ENCODE data around the gene PNPLA5.

Gene PNPLA5

DNA sequence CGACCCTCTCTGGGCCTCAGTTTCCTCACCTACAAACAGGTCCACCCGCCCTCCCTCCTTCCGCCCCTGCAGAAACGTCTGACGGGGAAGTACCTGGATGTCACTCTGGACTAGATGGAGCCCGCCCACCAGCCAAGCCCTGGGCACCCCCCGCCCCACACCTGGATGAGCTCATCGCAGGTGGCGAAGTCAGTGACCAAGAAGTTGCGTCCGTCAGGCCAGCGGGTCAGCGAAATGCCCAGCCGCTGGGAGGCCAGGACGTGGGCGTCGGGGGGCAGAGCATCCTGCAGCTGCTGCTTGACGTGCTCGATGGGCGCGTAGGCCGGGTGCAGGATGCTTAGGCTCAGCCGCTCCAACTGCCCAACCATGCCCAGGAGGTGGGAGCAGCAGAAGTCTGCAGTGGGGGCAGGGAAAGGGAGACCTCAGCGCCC lies 897 bp downstream of the PNPLA5 start:
- Histone ChIP-seq H3K9ac (ENCODE audit: low read depth, low read length) (peak overlapping the region; percentile 52), H3K4me1 (ENCODE audit: insufficient read depth, low read length) (no peaks in the 10 kb centered on the region), H3K36me3 (ENCODE audit: insufficient read depth, low read length) (no peaks in the 10 kb centered on the region), H3K9me3 (ENCODE audit: control insufficient read depth, insufficient read depth, low read length) (no peaks in the 10 kb centered on the region)

DNA sequence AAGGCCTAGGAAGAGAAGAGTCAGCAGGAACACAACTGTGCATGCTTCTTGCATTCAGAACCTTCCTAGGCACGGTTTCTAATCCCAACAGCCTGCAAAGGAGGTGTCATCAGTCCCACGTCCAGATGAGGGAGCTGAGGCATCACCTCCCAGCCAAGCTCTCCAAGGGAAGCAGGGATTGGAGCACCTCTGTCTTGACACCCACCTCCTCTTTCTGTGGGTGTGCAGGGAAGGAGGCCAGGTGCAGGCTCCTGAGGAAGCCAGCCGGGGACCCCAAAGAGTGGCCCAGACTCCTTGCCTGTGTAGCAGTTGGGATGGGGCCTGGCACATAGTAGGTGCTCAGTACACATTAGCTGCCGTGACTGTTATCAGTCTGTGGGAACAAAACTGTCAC lies 2.0 kb downstream of the PNPLA5 start:
- Histone ChIP-seq H3K9ac (ENCODE audit: low read depth, low read length) (no peak overlapping the region), H3K36me3 (ENCODE audit: insufficient read depth, low read length) (no peaks in the 10 kb centered on the region), H3K9me3 (ENCODE audit: control insufficient read depth, insufficient read depth, low read length) (no peaks in the 10 kb centered on the region), H3K4me1 (ENCODE audit: insufficient read depth, low read length) (no peaks in the 10 kb centered on the region)

DNA sequence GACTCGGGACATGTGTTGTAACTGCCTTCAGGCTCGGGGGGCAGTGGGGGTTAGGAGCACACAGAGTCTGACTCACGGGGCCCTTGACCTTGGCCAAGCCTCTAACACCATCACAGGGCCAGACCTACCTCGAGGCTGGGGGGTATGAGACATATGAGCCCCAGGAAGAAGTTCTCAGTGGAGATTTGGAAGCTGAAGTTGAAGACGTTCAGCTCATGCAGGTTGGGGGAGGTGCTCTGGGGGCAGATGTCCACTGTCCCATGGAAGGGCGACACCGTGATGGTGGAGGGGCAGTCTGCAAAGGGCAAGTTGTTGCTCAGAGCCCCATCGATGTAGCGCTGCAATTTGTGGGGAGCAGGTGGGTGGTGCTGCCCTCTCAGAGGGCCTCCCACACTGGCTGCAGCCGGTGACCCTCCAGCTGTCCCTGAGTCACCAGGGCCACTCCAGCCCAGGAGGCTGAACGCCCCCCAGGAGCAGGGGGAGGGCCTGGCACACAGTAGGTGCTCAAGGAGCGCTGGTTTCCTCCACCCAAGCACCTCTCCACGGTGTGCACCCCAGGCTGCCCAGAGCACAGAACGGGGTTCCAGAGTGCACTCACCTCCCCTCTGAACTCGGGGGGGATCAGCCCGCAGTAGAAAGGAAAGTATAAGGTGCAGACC lies 2.5 kb downstream of the PNPLA5 start:
- Histone ChIP-seq H3K9ac (ENCODE audit: low read depth, low read length) (no peak overlapping the region), H3K9me3 (ENCODE audit: control insufficient read depth, insufficient read depth, low read length) (no peaks in the 10 kb centered on the region), H3K36me3 (ENCODE audit: insufficient read depth, low read length) (no peaks in the 10 kb centered on the region), H3K4me1 (ENCODE audit: insufficient read depth, low read length) (no peaks in the 10 kb centered on the region)

DNA sequence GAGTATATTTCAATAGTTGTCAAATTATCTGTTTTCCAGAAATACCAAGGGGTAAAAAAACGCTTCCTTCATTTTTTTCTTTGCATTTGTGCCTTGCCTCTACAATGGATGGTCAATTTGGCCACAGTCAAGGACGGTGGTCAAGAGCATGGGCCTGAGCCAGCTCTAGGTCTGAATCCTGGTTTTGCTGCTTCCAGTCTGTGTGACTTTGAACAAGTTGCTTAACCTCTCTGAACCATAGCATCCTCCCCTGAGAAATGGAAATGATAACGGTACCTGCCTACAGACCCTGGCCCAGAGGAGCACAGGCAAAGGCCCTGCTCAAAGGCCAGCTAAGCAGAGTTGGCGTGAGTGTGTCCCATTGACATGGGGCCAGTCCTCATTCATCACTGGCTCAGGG lies 3.1 kb downstream of the PNPLA5 start:
- Histone ChIP-seq H3K9me3 (ENCODE audit: control insufficient read depth, insufficient read depth, low read length) (no peaks in the 10 kb centered on the region), H3K9ac (ENCODE audit: low read depth, low read length) (no peak overlapping the region), H3K4me1 (ENCODE audit: insufficient read depth, low read length) (no peaks in the 10 kb centered on the region), H3K36me3 (ENCODE audit: insufficient read depth, low read length) (no peaks in the 10 kb centered on the region)

DNA sequence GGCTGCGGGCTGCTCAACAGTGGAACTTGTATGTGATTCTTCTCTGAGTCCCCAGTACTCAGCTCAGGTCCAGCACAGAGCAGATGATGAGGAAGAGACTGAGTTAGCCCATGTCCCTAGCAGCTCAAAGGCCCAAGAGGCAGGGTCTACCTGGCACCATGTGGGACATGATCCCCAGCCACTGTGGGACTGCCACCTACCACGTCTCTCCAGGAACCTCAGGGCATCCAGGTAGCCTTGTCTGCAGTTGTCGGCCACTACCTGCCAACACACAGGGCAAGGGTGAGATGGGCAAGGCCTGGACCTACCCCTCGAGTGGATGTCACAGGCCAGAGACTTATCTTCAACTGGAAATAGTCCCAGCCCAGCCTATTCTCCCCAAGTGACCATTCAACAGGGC lies 4.4 kb downstream of the PNPLA5 start:
- no peak overlapping the region for H3K9ac ChIP-seq (ENCODE audit: low read depth, low read length)
- no peaks in the 10 kb centered on the region for H3K9me3 ChIP-seq (ENCODE audit: control insufficient read depth, insufficient read depth, low read length)
- no peaks in the 10 kb centered on the region for H3K36me3 ChIP-seq (ENCODE audit: insufficient read depth, low read length)
- no peaks in the 10 kb centered on the region for H3K4me1 ChIP-seq (ENCODE audit: insufficient read depth, low read length)

DNA sequence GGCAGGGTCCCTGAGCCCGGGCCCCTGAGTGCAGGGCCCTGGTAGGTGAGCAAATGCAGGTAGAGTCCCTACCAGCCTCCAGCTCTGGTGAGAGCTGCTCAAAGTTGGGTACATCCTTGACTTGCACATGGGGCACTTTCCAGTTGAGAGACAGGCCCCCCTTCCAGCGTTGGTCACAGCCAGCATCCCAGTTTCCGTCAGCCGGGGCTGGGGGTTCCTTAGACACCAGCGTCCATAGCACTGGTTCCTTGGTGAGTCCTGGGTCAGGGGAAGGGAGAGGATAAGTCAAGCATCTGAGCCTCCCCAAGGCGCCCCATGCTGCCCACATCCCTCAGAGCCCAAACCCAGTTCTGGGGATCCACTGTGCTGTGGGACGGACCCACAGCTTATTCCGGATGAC lies 5.6 kb downstream of the PNPLA5 start:
- Histone ChIP-seq H3K36me3 (ENCODE audit: insufficient read depth, low read length) (no peaks in the 10 kb centered on the region), H3K9me3 (ENCODE audit: control insufficient read depth, insufficient read depth, low read length) (no peaks in the 10 kb centered on the region), H3K4me1 (ENCODE audit: insufficient read depth, low read length) (no peaks in the 10 kb centered on the region), H3K9ac (ENCODE audit: low read depth, low read length) (no peak overlapping the region)

DNA sequence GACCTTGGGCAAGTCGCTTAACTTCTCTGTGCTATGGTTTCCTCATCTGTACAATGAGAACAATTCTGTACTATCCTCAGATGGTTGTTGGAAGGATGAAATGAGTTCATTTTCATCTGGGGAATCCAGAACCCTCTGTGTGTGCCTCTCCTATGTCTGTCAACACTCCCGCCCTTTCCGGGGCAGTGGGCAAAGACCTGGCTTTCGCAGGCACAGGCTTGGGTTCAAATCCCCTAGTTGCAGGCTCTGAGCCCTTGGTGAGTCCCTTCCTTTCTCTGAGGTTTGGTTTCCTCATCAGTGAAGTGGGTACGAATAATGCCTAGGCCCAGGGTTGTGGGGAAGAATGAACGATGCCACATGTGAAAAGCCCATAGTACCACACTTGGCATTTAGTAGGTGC lies 6.0 kb downstream of the PNPLA5 start:
- H3K9me3 ChIP-seq (ENCODE audit: control insufficient read depth, insufficient read depth, low read length) = no peaks in the 10 kb centered on the region
- H3K9ac ChIP-seq (ENCODE audit: low read depth, low read length) = no peak overlapping the region
- H3K36me3 ChIP-seq (ENCODE audit: insufficient read depth, low read length) = no peaks in the 10 kb centered on the region
- no peaks in the 10 kb centered on the region for H3K4me1 ChIP-seq (ENCODE audit: insufficient read depth, low read length)

DNA sequence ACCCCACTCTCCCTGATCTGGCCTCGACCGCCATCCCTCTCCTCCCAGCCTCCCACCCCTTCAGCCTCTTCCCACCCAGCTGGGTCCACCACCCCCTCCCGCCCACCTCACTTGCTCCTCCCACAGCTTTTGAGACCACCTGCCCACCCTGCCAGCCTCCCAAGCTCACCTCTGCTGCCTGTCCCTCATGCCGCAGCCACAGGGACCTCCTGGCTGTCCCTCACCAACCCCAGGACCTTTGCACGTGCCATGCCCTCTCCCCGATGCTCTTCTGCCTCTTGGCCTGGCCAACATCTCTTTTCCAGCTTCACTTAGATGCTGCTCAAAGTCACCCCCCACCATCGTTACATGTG lies 6.5 kb downstream of the PNPLA5 start:
- H3K9ac ChIP-seq (ENCODE audit: low read depth, low read length) = no peak overlapping the region
- H3K36me3 ChIP-seq (ENCODE audit: insufficient read depth, low read length) = no peaks in the 10 kb centered on the region
- no peaks in the 10 kb centered on the region for H3K4me1 ChIP-seq (ENCODE audit: insufficient read depth, low read length)
- H3K9me3 ChIP-seq (ENCODE audit: control insufficient read depth, insufficient read depth, low read length) = no peaks in the 10 kb centered on the region

DNA sequence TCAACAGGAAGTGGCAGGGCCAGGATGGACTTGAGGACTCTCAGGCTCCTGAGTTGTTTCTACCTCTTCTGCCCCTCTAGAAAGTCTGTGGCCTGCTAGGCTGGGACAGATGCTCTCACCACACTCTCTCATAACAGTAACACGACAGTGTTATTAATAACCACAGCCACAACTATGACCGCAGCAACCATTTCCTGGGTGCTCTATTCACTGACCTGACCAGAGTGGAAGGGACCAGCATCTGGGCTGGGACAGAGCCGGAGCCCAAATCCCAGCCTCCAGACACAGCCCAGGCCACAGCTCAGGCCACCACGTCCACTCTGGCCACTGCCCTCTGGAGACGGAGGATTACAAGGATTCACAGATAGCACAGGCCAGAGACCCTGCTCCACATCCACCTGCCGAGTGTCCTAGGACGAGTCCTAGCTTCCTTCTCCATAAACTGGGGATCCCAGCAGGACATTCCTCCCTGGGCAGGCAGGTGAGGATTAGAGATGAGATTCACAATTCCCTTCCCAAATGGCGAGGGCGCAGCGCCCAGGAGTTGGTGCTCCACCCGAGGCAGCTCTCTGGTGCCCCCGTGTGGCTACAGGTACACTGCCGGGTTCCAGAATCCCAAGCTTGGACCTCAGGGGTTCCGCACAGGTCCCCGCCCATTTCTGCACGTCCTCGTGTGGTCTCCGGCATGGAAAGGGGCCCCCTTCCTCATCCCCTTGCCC lies 7.1 kb downstream of the PNPLA5 start:
- no peaks in the 10 kb centered on the region for H3K9me3 ChIP-seq (ENCODE audit: control insufficient read depth, insufficient read depth, low read length)
- no peaks in the 10 kb centered on the region for H3K36me3 ChIP-seq (ENCODE audit: insufficient read depth, low read length)
- H3K9ac ChIP-seq (ENCODE audit: low read depth, low read length) = no peak overlapping the region
- no peaks in the 10 kb centered on the region for H3K4me1 ChIP-seq (ENCODE audit: insufficient read depth, low read length)

DNA sequence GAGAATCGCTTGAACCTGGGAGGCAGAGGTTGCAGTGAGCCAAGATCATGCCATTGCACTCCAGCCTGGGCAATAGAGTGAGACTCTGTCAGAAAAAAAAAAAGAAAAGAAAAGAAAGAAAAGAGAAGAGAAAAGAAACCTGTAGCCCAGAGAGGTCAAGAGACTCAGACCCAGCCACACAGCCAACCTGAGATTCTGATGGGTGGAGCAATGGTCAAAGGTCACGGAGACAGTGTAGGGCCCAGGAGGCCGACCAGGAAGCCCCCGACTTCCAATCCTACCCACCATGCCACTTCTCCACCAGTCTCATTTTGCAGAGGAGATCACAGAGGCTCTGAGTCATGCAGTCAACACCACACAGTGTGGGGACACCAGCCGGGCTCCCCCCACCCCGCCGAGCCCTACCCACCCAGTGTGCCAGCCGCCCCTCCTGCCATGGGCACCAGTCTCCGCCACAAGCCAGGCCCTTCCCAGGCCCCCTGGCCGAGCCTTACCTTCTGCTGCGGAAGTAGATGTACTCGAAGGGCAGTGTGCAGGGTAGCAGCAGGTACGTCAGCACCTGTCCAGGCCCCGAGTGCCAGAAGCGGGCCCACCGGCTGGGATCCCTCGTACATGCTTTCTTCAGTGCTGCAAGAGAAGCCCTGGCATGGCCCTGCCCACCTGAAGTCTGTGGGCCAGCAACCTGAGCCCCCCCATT lies 7.9 kb downstream of the PNPLA5 start:
- H3K4me1 ChIP-seq (ENCODE audit: insufficient read depth, low read length) = no peaks in the 10 kb centered on the region
- H3K9ac ChIP-seq (ENCODE audit: low read depth, low read length) = no peak overlapping the region
- H3K9me3 ChIP-seq (ENCODE audit: control insufficient read depth, insufficient read depth, low read length) = no peaks in the 10 kb centered on the region

DNA sequence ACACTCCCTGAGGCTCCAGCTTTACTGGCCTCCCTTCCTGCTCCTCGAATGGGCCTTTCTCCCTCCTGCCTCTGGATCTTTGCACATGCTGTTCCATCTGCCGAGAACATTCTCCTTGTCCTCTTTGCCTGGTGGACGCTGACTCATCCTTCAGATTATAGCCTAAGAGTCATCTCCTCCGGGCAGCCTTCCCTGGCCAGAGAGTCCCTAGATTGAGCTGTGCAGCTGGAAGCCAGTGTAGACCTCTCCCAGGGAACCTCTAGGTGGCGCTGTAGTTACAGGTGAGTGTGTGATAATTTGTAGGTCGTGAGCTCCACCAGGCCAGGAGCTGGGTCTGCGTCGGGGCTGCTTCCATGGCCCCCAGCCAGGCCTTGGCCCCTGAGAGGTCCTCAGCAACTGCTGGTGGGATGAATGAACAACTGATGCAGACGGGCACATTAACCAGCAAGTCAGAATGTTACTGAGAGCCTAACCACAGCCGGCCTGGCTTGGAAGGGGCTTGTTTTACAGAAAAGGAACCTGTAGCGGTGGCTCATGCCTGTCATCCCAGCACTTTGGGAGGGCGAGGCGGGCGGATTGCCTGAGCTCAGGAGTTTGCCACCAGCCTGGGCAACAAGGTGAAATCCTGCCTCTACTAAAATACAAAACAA lies 8.7 kb downstream of the PNPLA5 start:
- Histone ChIP-seq H3K9me3 (ENCODE audit: control insufficient read depth, insufficient read depth, low read length) (no peaks in the 10 kb centered on the region), H3K9ac (ENCODE audit: low read depth, low read length) (no peak overlapping the region), H3K4me1 (ENCODE audit: insufficient read depth, low read length) (no peaks in the 10 kb centered on the region), H3K36me3 (ENCODE audit: insufficient read depth, low read length) (no peaks in the 10 kb centered on the region)

More for the DNA sequence above, 7.9 kb downstream of the PNPLA5 start:
- no peaks in the 10 kb centered on the region for H3K36me3 ChIP-seq (ENCODE audit: insufficient read depth, low read length)

DNA sequence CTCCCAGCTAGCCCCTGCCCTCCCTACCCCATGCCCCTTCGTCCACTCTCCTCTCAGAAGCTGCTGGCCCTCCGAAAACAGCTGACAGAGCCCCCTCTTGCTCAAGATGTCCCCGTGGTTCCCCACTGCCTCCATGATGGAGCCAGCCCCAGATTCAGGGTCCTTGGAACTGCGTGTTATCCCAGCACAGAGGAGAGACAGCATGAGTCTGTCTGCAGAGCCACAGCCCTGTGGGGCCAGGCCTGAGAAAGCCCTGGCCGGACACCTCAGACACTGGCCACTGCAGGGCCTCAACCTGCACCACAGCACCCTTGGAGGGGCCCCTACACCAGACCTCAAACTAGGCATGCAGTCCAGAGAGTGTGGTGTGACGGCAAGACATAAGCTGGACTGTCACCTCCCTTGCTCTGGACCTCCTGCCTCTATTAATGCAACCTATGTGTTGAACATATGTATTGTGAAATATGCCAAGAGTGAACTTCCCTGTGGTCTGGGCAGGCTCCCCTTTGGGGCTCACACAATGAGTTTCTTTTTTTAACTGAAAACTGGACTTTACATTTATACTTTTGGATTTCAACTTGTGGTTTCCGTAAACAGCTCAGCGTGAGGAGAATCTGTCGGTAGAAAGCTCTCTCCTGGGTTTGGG lies 9.6 kb downstream of the PNPLA5 start:
- Histone ChIP-seq H3K9me3 (ENCODE audit: control insufficient read depth, insufficient read depth, low read length) (no peaks in the 10 kb centered on the region), H3K9ac (ENCODE audit: low read depth, low read length) (no peak overlapping the region), H3K36me3 (ENCODE audit: insufficient read depth, low read length) (no peaks in the 10 kb centered on the region; the same call in 1 of the 2 replicates), H3K4me1 (ENCODE audit: insufficient read depth, low read length) (no peaks in the 10 kb centered on the region)

DNA sequence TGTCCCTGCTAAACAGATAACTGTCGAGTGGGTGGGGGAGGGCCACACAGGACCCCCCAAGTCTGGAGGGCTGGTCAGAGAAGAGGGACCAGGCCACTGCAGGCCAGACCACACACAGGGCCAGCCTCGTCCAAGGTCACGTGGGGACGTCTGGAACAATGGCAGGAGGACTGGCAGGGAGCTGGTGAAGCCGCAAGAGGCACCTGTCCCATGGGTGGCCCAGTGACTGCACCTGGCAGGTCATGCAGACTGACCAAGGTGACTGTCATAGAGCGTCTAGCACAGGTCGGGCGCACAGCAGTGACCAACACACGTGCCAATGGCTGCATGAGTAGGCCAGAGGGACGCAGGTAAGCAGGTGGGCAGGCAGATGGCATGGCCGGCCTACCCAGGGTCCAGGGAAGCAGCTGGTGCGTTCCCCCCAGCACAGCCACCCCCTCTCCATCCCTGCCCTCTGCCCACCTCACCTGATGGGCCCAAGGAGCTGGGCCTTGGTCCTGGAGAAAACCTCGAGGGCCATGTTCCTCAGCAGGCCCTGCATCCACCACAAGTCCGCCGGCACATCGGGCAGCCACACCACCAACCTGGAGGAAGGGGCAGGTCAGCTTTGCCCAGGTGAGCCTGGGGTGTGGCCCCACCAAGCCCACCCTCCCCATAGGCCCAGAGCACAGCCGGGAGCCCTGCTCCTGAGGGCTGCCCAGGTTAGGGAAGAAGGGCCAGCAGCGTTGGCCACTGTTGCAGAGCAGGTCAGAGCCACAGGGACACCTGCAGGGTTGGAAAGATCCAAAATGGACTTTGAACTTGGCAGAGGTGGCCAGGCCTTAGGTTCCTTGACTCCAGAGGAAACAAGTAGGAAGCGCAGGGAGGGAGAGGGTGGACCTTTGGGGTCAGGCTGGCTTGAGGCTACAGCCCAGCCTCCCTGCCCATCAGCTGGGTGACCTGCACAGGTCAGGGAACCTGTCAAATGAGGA lies 10.4 kb downstream of the PNPLA5 start:
- H3K36me3 ChIP-seq (ENCODE audit: insufficient read depth, low read length) = no peaks in the 10 kb centered on the region; the same call in 1 of the 2 replicates
- no peaks in the 10 kb centered on the region for H3K9me3 ChIP-seq (ENCODE audit: control insufficient read depth, insufficient read depth, low read length)
- H3K9ac ChIP-seq (ENCODE audit: low read depth, low read length) = no peak overlapping the region
- no peaks in the 10 kb centered on the region for H3K4me1 ChIP-seq (ENCODE audit: insufficient read depth, low read length)
